ENCODE results near the gene ATP10A.

The ATP10A gene

GRCh38 chr15:25658560-25658959, 204.6 kb downstream of the ATP10A start:
- DNase-seq (ENCODE audit: low read depth, low spot score) = no peak
- no peak overlapping the region for H3K4me3 ChIP-seq (ENCODE audit: low read depth, low read length)
- in situ Hi-C loops (cut with HindIII; ENCODE audit: low sequenced_read_pairs) = no loop called here
- TF ChIP-seq CTCF (IDR thresholded peaks at IDR 0.05; ENCODE audit: low read depth, low read length) = no peak

GRCh38 chr15:25655207-25655948, 207.7 kb downstream of the ATP10A start:
- H3K4me3 ChIP-seq (ENCODE audit: low read depth, low read length) = no peak overlapping the region
- DNase-seq (ENCODE audit: low read depth, low spot score) = no peak
- in situ Hi-C loops (cut with HindIII; ENCODE audit: low sequenced_read_pairs) = no loop called here
- no peak for TF ChIP-seq CTCF (IDR thresholded peaks at IDR 0.05; ENCODE audit: low read depth, low read length)

- in situ Hi-C loops (cut with HindIII; ENCODE audit: low sequenced_read_pairs) = no loop called here
Measured at GRCh38 chr15:25653371-25653770, 209.8 kb downstream of the ATP10A start.

GRCh38 chr15:25652704-25653103, 210.4 kb downstream of the ATP10A start:
- no peak for DNase-seq (ENCODE audit: low read depth, low spot score)
- no peak overlapping the region for H3K4me3 ChIP-seq (ENCODE audit: low read depth, low read length)
- in situ Hi-C loops (cut with HindIII; ENCODE audit: low sequenced_read_pairs) = no loop called here
- TF ChIP-seq CTCF (IDR thresholded peaks at IDR 0.05; ENCODE audit: low read depth, low read length) = no peak

More at GRCh38 chr15:25653371-25653770, 209.8 kb downstream of the ATP10A start:
- TF ChIP-seq CTCF (IDR thresholded peaks at IDR 0.05; ENCODE audit: low read depth, low read length) = no peak
- DNase-seq (ENCODE audit: low read depth, low spot score) = no peak
- no peak overlapping the region for H3K4me3 ChIP-seq (ENCODE audit: low read depth, low read length)

- no peak for DNase-seq (ENCODE audit: low read depth, low spot score)
- no peak overlapping the region for H3K4me3 ChIP-seq (ENCODE audit: low read depth, low read length)
- no peak for TF ChIP-seq CTCF (IDR thresholded peaks at IDR 0.05; ENCODE audit: low read depth, low read length)
- in situ Hi-C loops (cut with HindIII; ENCODE audit: low sequenced_read_pairs) = no loop called here
Measured at GRCh38 chr15:25649390-25649789, 213.7 kb downstream of the ATP10A start.

- TF ChIP-seq CTCF (IDR thresholded peaks at IDR 0.05; ENCODE audit: low read depth, low read length) = no peak
- in situ Hi-C loops (cut with HindIII; ENCODE audit: low sequenced_read_pairs) = no loop called here
- no peak for DNase-seq (ENCODE audit: low read depth, low spot score)
Measured at GRCh38 chr15:25643120-25643519, 220.0 kb downstream of the ATP10A start.

More at GRCh38 chr15:25643120-25643519, 220.0 kb downstream of the ATP10A start:
- H3K4me3 ChIP-seq (ENCODE audit: low read depth, low read length) = no peak overlapping the region
